GM10248 (cell line): ENCODE results near the gene SFMBT2.

ENCODE experiments used
- CTCF ChIA-PET: fragments of 300-600 bp; sonication (Branson Sonifier 250); formaldehyde crosslinking; extraction: SDS; loops from one replicate; lab custom pipeline; 2021; ENCODE audit warnings: antibody characterized with exemption; lab: Yijun Ruan, JAX
- POLR2A ChIA-PET: fragments of 350-650 bp; sonication (Branson Sonifier 250); formaldehyde crosslinking; extraction: SDS; loops from one replicate; lab custom pipeline; 2020; ENCODE audit warnings: antibody characterized with exemption; lab: Yijun Ruan, JAX
- DNase-seq: peaks from one replicate; pipeline ENCODE4 v3.0.0; 2012; ENCODE audit errors: extremely low spot score
- CTCF ChIP-seq: IDR thresholded peaks from 2 replicates; pipeline ENCODE4 v1.5.1; 2012; ENCODE audit warnings: mild to moderate bottlenecking, low read depth; ENCODE audit errors: extremely low read depth, missing control alignments, control extremely low read depth

The SFMBT2 gene

DNA sequence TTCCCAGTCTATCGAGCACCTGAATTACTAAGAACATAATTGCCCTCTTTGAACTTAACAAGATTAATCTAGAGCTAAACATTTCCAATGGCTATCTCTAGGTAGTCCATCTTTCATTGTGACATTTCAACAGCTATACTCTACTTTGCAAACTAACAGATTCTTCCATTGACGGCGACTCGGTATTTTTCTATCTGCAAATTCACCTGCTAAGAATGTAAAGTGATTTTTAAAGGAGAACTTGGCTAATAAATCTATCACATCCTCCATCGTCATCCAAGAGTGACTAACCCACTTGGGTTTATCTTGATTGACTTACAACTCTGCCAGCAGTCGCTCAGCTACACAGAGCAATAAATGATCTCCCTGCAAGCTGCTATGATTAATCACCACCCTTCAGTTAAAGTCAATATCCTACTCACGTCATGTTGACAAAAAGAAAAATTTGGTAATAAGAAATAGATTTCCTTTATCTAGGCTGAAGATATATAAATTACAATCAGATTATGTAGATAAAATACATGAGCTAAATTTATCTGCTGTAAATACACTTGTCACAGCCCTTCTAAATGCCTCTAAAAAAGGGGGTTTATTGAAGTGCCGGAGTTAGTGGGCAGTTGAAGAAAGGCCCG, 99.5 kb downstream of the SFMBT2 start:
- DNase-seq: no peak
- TF ChIP-seq CTCF: no peak
- ChIA-PET CTCF (interaction anchor here (0.9 kb wide), 1 partner anchor 18 kb away, joined by 3 read pairs; no protein-coding TSS in a partner anchor), POLR2A (no interaction called here)

DNA sequence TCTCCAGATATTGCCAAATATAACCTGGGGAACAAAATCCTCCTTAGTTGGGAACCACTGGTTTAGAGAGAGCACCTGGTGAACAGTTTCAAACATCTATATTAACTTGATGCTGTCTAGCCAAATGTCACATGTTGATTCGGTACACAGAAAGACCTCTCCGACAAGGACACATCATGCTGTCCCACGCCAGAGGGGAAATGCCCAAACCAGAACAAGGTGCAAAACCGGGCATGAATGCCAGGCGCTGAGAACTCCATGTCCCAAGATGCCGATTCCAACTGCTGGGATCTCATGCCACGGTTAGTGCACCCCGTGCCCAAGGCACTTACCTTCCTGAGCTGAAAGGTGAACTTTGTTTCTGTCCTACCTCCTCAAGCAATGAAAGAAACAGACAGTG, 100.8 kb downstream of the SFMBT2 start:
- no peak for DNase-seq
- ChIA-PET POLR2A (no interaction called here), CTCF (interaction anchor here (1.3 kb wide), 1 partner anchor 20 kb away, joined by 3 read pairs; no protein-coding TSS in a partner anchor)
- no peak for TF ChIP-seq CTCF

DNA sequence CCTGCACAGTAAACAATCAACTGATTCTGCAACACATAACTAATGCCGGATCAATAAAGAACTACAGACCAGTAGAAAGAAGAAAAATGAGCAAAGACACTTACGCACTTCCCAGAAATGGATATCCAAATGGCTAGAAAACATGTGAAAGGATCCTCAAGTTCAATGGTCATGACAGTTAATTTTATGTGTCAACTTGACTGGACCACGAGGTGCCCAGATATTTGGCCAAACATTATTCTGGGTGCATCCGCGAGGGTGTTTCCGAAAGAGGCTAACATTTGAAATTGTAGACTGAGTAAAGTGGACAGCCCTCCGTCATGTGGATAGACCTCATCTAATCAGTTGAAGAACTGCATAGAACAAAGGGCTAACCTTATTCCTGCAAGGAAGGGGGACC, 102.0 kb downstream of the SFMBT2 start:
- DNase-seq: no peak
- no peak for TF ChIP-seq CTCF
- ChIA-PET CTCF (interaction anchor here (1.3 kb wide), 1 partner anchor 21 kb away, joined by 3 read pairs; no protein-coding TSS in a partner anchor), POLR2A (no interaction called here)

DNA sequence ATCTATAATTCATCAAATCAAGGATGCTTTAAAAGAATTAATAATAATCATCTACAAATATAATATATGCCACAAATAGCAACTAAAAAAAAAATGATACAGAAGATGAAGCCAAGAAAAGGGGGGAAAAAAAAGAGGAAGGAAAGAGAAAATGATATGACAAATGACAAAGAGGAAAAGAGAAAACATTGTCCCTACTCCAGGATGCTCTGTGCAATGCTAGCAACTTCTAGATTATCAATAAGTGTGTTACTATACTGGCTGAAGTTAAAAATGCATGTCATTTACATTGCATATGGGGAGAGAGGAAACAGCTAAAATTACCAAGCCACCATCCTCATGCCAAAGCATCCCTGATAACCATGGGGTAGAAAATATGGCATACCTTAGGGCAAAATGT, 104.2 kb downstream of the SFMBT2 start:
- TF ChIP-seq CTCF: no peak
- no peak for DNase-seq
- ChIA-PET CTCF (no interaction called here), POLR2A (no interaction called here)

DNA sequence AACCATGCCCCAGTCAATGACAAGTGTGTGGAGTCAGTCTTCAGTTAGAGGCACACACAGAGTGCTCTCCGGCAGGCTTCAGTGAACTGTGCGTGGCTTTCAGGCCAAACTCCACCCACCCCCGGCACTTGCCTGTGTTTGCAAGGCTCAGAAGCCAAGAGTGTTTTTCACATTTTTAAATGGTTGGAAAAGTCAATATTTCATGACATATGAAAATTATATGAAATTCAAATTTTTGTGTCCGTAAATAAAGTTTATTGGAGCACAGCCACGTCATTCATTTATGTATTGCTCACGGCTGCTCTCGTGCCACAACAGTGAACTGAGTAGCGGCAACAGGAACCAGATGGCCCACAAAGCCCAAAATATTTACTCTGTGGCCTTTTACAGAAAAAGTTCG, 104.7 kb downstream of the SFMBT2 start:
- ChIA-PET POLR2A (no interaction called here), CTCF (no interaction called here)
- no peak for TF ChIP-seq CTCF
- no peak for DNase-seq

GRCh38 chr10:7305053-7305452, 105.8 kb downstream of the SFMBT2 start:
- no peak for DNase-seq
- TF ChIP-seq CTCF: no peak
- POLR2A ChIA-PET: no interaction called here
- CTCF ChIA-PET: interaction anchor here (1.3 kb wide), 1 partner anchor 33 kb away, joined by 3 read pairs; no protein-coding TSS in a partner anchor
